T-cell (primary cell): ENCODE data around the gene KANK3. TPM values are rescaled to one million over a fixed set of nuclear protein-coding genes. Genes with fewer than 3 reads are reported as not detected.
A peak's percentile ranks its signal among the peaks of the same experiment; 100 is the strongest.
"Not testable (repeated sequence)": the region's sequence is repeated elsewhere in the genome, so short reads cannot be mapped to it uniquely, and the experiment has no call there.

ENCODE experiments used
- ATAC-seq, 4 experiments: fragments of 200-7000 bp in 3 of 4; fragments of 150-1000 bp in 1 of 4; cut with Tn5 transposase; replicated peaks in 1 of 4; 1 replicate in 3 of 4; 2 replicates in 1 of 4; pipeline ENCODE4 v1.10.0; 2021; ENCODE audit warnings: moderate library complexity in 3 of 4, mild to moderate bottlenecking in 2 of 4, moderate number of reproducible peaks in 1 of 4
- CTCF ChIA-PET, 2 donors: fragments of 300-600 bp; sonication (Branson Sonifier 250); formaldehyde crosslinking; loops; one replicate each; lab custom pipeline; 2022; ENCODE audit warnings: antibody characterized with exemption in 2 of 2; lab: Charles Lee
- POLR2A ChIA-PET, 2 donors: fragments of 300-600 bp; sonication (Branson Sonifier 250); formaldehyde crosslinking; loops; one replicate each; lab custom pipeline; 2022; ENCODE audit warnings: antibody characterized with exemption in 2 of 2; lab: Charles Lee
- DNase-seq, 35 experiments: peaks; one replicate each; pipeline versions ENCODE4 v3.0.0 to v3.0.0-alpha.2; 2013 to 2023
- H3K27ac ChIP-seq: one replicate; pipeline ENCODE4 v1.5.1; 2013; ENCODE audit warnings: low read length
- H3K27me3 ChIP-seq, 2 experiments: replicated peaks in 1 of 2; 1 replicate in 1 of 2; 2 replicates in 1 of 2; pipeline versions ENCODE4 v1.6.1 to v1.7.0; 2013; ENCODE audit warnings: low read length in 1 of 2, mixed read lengths in 1 of 2; ENCODE audit not compliant: control insufficient read depth in 2 of 2, insufficient read depth in 2 of 2; ENCODE audit errors: extremely low read depth in 1 of 2
- H3K36me3 ChIP-seq, 2 donors: 1 replicate in 1 of 2; 2 replicates in 1 of 2; pipeline versions ENCODE4 v1.6.1 to v1.7.0; 2013; ENCODE audit warnings: low read length in 1 of 2; ENCODE audit not compliant: control insufficient read depth in 2 of 2, insufficient read depth in 1 of 2; ENCODE audit errors: extremely low read depth in 1 of 2
- H3K4me1 ChIP-seq, 2 experiments: 1 replicate in 1 of 2; 2 replicates in 1 of 2; pipeline versions ENCODE4 v1.6.1 to v1.7.0; 2013; ENCODE audit warnings: low read length in 2 of 2, mixed read lengths in 1 of 2; ENCODE audit not compliant: insufficient read depth in 2 of 2, control insufficient read depth in 1 of 2; ENCODE audit errors: extremely low read depth in 1 of 2
- H3K4me3 ChIP-seq, 2 donors: 1 replicate in 1 of 2; 2 replicates in 1 of 2; pipeline versions ENCODE4 v1.5.1 to v1.7.0; 2013; ENCODE audit warnings: mild to moderate bottlenecking in 2 of 2, low read length in 1 of 2, moderate library complexity in 1 of 2; ENCODE audit not compliant: control insufficient read depth in 1 of 2; ENCODE audit errors: extremely low read depth in 1 of 2
- H3K9me3 ChIP-seq: 2 replicates; pipeline ENCODE4 v1.7.0; 2013
- H3K27ac Mint-ChIP-seq, 2 donors: one replicate each; pipeline ENCODE4 v1.8.0; 2020 to 2021; ENCODE audit warnings: mild to moderate bottlenecking in 2 of 2, mixed read lengths in 2 of 2
- H3K27me3 Mint-ChIP-seq, 2 donors: one replicate each; pipeline ENCODE4 v1.8.0; 2021 to 2022; ENCODE audit warnings: mixed read lengths in 2 of 2
- H3K36me3 Mint-ChIP-seq: one replicate; pipeline ENCODE4 v1.8.0; 2021; ENCODE audit warnings: mixed read lengths
- H3K4me1 Mint-ChIP-seq, 3 donors: one replicate each; pipeline ENCODE4 v1.8.0; 2020 to 2022; ENCODE audit warnings: mixed read lengths in 3 of 3, mild to moderate bottlenecking in 1 of 3
- H3K4me3 Mint-ChIP-seq, 3 donors: one replicate each; pipeline ENCODE4 v1.8.0; 2020 to 2022; ENCODE audit warnings: mild to moderate bottlenecking in 3 of 3, mixed read lengths in 3 of 3, moderate library complexity in 3 of 3
- H3K9me3 Mint-ChIP-seq, 3 donors: one replicate each; pipeline ENCODE4 v1.8.0; 2020 to 2022; ENCODE audit warnings: mixed read lengths in 3 of 3
- WGBS: methylation state at CpG from one replicate; pipeline ENCODE4 v1.1.5; 2013; ENCODE audit warnings: missing lambda C conversion rate; ENCODE audit not compliant: insufficient coverage; 5-methylcytosine and 5-hydroxymethylcytosine counted together
- total RNA-seq, 35 experiments: library from RNA in 6 of 35; stranded (reverse) in 6 of 35; fragments of 120-200 nt in 1 of 35; gene quantifications; one replicate each; pipeline versions ENCODE4 v1.2.1 to v1.2.4 and lab custom pipeline; 2013 to 2026

Gene KANK3
- total RNA-seq, 5 donors from 2014 or later (not counting 1 experiment from before 2014, with no cell fraction given): 0.88 to 5.5 (median 4.4) TPM

- H3K27ac Mint-ChIP-seq: no peak overlapping the region
These were observed 45.5 kb upstream of the KANK3 start for GRCh38 chr19:8388612-8388958.

GRCh38 chr19:8387688-8388611, 44.9 kb upstream of the KANK3 start:
- DNase-seq (no peak), ATAC-seq (no peak)
- CTCF ChIA-PET: interaction anchor here in 1 of 2 donors (0.7 kb wide), 1 partner anchor 256 kb away, joined by 3 read pairs; no protein-coding TSS in a partner anchor
- Mint-ChIP-seq H3K4me3 (peak overlapping the region in 1 of 3 donors; percentile 21), H3K36me3 (peaks cover 8% of the 10 kb centered on the region), H3K27me3 (no peaks in the 10 kb centered on the region), H3K9me3 (no peaks in the 10 kb centered on the region), H3K27ac (no peak overlapping the region), H3K4me1 (peaks cover 23 to 28% (median 23%) of the 10 kb centered on the region in 3 donors)
- POLR2A ChIA-PET: no interaction called here
- Histone ChIP-seq H3K27ac (no peak overlapping the region), H3K9me3 (no peaks in the 10 kb centered on the region), H3K4me1 (peaks cover 7 to 25% of the 10 kb centered on the region in 2 experiments), H3K4me3 (no peak overlapping the region), H3K36me3 (no peaks in the 10 kb centered on the region), H3K27me3 (no peaks in the 10 kb centered on the region)
- 98% methylated on average over 9 of the region's 16 CpGs for WGBS

More at GRCh38 chr19:8388612-8388958, 45.5 kb upstream of the KANK3 start:
- no peaks in the 10 kb centered on the region for H3K27me3 ChIP-seq
- Mint-ChIP-seq H3K4me3 (peak overlapping the region in 2 of 3 donors; percentile 6 to 21), H3K27me3 (no peaks in the 10 kb centered on the region), H3K9me3 (no peaks in the 10 kb centered on the region), H3K36me3 (peaks cover 8% of the 10 kb centered on the region), H3K4me1 (peaks cover 25 to 33% (median 28%) of the 10 kb centered on the region in 3 donors)
- no peaks in the 10 kb centered on the region for H3K36me3 ChIP-seq
- H3K4me3 ChIP-seq: no peak overlapping the region
- ATAC-seq (no peak), DNase-seq (no peak)
- H3K9me3 ChIP-seq: no peaks in the 10 kb centered on the region
- no CpG with 5 or more reads among the region's 2 CpGs for WGBS
- H3K4me1 ChIP-seq: peaks cover 7 to 28% of the 10 kb centered on the region in 2 experiments
- ChIA-PET POLR2A (no interaction called here), CTCF (interaction anchor here in 1 of 2 donors (0.7 kb wide), 1 partner anchor 256 kb away, joined by 3 read pairs; no protein-coding TSS in a partner anchor)
- no peak overlapping the region for H3K27ac ChIP-seq

DNA sequence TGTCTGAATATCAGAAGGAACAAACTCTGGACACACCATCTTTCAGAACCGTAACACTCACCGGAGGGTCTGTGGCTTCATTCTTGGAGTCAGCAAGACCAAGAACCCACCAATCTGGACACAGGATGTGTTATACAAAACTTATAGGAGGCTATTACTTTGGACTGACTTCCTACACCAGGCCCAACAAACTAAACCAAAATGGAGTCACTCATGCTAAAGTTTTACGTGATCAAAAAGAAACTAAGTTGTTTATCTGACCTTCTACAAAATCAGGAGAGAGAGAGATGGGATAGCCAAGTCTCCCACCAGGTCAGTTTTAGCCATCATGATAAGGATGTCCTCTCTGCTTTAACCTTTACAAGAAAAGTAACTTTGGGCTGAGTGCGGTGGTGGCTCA, 43.9 kb upstream of the KANK3 start:
- Histone ChIP-seq H3K9me3 (no peaks in the 10 kb centered on the region), H3K4me1 (peaks cover 7 to 22% of the 10 kb centered on the region in 2 experiments), H3K27me3 (no peaks in the 10 kb centered on the region), H3K4me3 (no peak overlapping the region), H3K36me3 (no peaks in the 10 kb centered on the region), H3K27ac (no peak overlapping the region)
- Mint-ChIP-seq H3K9me3 (no peaks in the 10 kb centered on the region), H3K4me3 (no peak overlapping the region), H3K4me1 (peaks cover 17 to 22% (median 20%) of the 10 kb centered on the region in 3 donors), H3K36me3 (peaks cover 8% of the 10 kb centered on the region), H3K27me3 (no peaks in the 10 kb centered on the region), H3K27ac (no peak overlapping the region)
- no peak for ATAC-seq
- ChIA-PET POLR2A (no interaction called here), CTCF (no interaction called here)
- WGBS: 100% methylated on average over 1 of the region's 4 CpGs
- no peak for DNase-seq

DNA sequence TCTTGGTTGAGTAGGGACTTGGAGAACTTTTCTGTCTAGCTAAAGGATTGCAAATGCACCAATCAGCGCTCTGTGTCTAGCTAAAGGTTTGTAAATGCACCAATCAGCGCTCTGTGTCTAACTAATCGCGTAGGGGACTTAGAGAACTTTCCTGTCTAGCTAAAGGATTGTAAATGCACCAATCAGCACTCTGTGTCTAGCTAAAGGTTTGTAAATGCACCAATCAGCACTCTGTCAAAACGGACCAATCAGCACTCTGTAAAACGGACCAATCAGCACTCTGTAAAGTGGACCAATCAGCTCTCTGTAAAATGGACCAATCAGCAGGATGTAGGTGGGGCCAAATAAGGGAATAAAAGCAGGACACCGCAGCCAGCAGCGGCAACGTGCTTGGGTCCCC, 43.4 kb upstream of the KANK3 start:
- H3K4me1 Mint-ChIP-seq: peaks cover 12 to 17% (median 14%) of the 10 kb centered on the region in 3 donors
- H3K27me3 Mint-ChIP-seq, H3K27me3 ChIP-seq, ATAC-seq, H3K36me3 Mint-ChIP-seq, H3K4me3 Mint-ChIP-seq, DNase-seq, H3K27ac Mint-ChIP-seq, CTCF ChIA-PET, H3K9me3 Mint-ChIP-seq, H3K36me3 ChIP-seq, H3K9me3 ChIP-seq, H3K27ac ChIP-seq, H3K4me3 ChIP-seq, POLR2A ChIA-PET: not testable (repeated sequence)
- WGBS: 94% methylated on average over 7 of the region's 9 CpGs
- peaks cover 5 to 16% of the 10 kb centered on the region in 2 experiments for H3K4me1 ChIP-seq

- H3K36me3 ChIP-seq, H3K36me3 Mint-ChIP-seq, H3K27ac ChIP-seq, H3K27ac Mint-ChIP-seq, H3K4me3 ChIP-seq, ATAC-seq, H3K27me3 Mint-ChIP-seq, H3K9me3 Mint-ChIP-seq, H3K27me3 ChIP-seq, H3K9me3 ChIP-seq, CTCF ChIA-PET, DNase-seq, H3K4me3 Mint-ChIP-seq, H3K4me1 ChIP-seq, H3K4me1 Mint-ChIP-seq, POLR2A ChIA-PET: not testable (repeated sequence)
- 100% methylated on average over 1 of the region's 3 CpGs for WGBS
These were observed 42.5 kb upstream of the KANK3 start for GRCh38 chr19:8385566-8385965.

DNA sequence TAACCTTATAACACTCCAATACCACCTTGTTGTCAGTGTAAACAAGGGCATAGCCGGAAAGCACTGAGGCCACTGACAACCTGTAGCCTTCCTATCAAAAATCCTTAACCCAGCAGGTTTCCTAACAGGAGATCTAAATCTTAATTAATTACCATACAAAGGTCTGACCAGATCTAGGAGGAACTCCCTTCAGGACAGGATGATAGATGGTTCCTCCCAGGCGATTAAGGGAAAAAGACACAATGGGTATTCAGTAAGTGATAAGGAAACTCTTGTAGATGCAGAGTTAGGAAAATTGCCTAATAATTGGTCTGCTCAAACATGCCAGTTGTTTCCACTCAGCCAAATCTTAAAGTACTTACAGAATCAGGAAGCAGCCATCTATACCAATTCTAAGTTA, 42.0 kb upstream of the KANK3 start:
- H3K27ac Mint-ChIP-seq, CTCF ChIA-PET, H3K4me1 ChIP-seq, H3K9me3 Mint-ChIP-seq, H3K27ac ChIP-seq, POLR2A ChIA-PET, H3K4me3 ChIP-seq, DNase-seq, H3K4me3 Mint-ChIP-seq, H3K27me3 Mint-ChIP-seq, H3K4me1 Mint-ChIP-seq, H3K36me3 ChIP-seq, H3K27me3 ChIP-seq, H3K9me3 ChIP-seq, ATAC-seq: not testable (repeated sequence)
- WGBS: no CpG with 5 or more reads among the region's 2 CpGs
- H3K36me3 Mint-ChIP-seq: peaks cover 10% of the 10 kb centered on the region
